Endothelial cell (in vitro differentiated cells): ENCODE data around the gene SLC29A4. TPM values are rescaled to one million over a fixed set of nuclear protein-coding genes. Genes with fewer than 3 reads are reported as not detected.
"Not testable (repeated sequence)": the region's sequence is repeated elsewhere in the genome, so short reads cannot be mapped to it uniquely, and the experiment has no call there.

ENCODE experiments used
- DNase-seq: peaks from one replicate; pipeline ENCODE4 v3.0.0; 2021; ENCODE audit warnings: low spot score
- H3K27ac Mint-ChIP-seq: one replicate; pipeline ENCODE4 v1.8.0; 2021; ENCODE audit warnings: mixed read lengths, inconsistent platforms; ENCODE audit not compliant: unreplicated experiment
- H3K27me3 Mint-ChIP-seq: one replicate; pipeline ENCODE4 v1.8.0; 2021; ENCODE audit warnings: mild to moderate bottlenecking, moderate library complexity, mixed read lengths, inconsistent platforms; ENCODE audit not compliant: unreplicated experiment
- H3K36me3 Mint-ChIP-seq: one replicate; pipeline ENCODE4 v1.8.0; 2021; ENCODE audit warnings: mild to moderate bottlenecking, low read depth, mixed read lengths, inconsistent platforms; ENCODE audit not compliant: unreplicated experiment
- H3K4me1 Mint-ChIP-seq: one replicate; pipeline ENCODE4 v1.8.0; 2021; ENCODE audit warnings: mild to moderate bottlenecking, mixed read lengths, inconsistent platforms; ENCODE audit not compliant: unreplicated experiment
- H3K4me3 Mint-ChIP-seq: one replicate; pipeline ENCODE4 v1.8.0; 2021; ENCODE audit warnings: mild to moderate bottlenecking, mixed read lengths, inconsistent platforms; ENCODE audit not compliant: unreplicated experiment
- H3K9me3 Mint-ChIP-seq: one replicate; pipeline ENCODE4 v1.8.0; 2021; ENCODE audit warnings: mixed read lengths, inconsistent platforms; ENCODE audit not compliant: unreplicated experiment
- total RNA-seq: library from RNA; stranded (reverse); fragmentation: NEBNext Ultra II Directional; extraction: Animal tissue kit (Norgen Biotek cat#: 25700); gene quantifications from one replicate; pipeline ENCODE4 v1.2.1, GENCODE V29; 2021; ENCODE audit not compliant: unreplicated experiment
- TF ChIP-seq, protein P1 (sequence below): fragments of 200-600 bp; sonication (generic); IDR thresholded peaks from one replicate; pipeline ENCODE4 v1.5.0; 2021; ENCODE audit warnings: antibody characterized with exemption; ENCODE audit not compliant: unreplicated experiment

SLC29A4 gene
- total RNA-seq, 1 donor from 2014 or later, result 6.4 TPM

DNA sequence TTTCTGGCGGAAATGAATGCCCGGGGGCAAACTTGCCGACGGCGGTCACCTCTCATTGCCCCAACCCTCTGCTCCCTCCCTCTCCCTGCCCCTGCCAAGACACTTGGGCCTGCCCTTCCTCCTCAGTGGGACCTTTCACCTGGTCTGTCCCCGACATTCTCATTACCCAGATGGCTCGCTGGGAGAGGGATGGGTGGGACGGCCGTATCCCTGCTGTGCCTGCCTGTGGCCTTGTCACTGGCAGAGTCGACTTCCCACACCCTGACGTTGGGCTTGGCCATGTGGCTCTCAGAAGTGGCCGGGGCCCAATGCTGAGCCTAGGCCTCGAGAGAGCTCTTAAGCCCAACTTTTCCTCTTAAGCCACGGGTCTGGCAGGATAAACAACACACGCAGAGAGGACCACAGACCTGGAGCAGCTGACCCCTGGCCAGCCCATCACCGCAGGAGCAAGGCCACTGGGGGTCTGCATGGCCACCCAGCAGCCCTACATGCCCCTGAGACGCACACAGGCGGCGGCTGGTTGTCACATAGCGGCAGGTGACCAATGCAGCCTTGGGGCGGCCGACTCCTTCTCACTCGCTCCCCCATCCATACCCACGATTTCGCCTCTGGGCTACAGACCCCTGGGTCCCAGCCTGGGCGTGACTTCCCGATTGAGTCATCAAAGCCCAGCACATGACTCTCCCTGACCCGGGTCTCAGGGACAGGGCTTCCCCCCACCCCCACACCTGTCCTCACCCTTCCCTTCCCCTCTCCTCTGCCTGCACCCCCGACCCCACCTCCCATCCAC lies 40.1 kb downstream of the SLC29A4 start:
- H3K9me3 Mint-ChIP-seq, result no peaks in the 10 kb centered on the region
- H3K4me1 Mint-ChIP-seq, result no peaks in the 10 kb centered on the region
- no peak for DNase-seq
- peaks cover 15% of the 10 kb centered on the region for H3K27me3 Mint-ChIP-seq
- H3K4me3 Mint-ChIP-seq, result peak overlapping the region; percentile 51
- TF ChIP-seq, protein P1, sequence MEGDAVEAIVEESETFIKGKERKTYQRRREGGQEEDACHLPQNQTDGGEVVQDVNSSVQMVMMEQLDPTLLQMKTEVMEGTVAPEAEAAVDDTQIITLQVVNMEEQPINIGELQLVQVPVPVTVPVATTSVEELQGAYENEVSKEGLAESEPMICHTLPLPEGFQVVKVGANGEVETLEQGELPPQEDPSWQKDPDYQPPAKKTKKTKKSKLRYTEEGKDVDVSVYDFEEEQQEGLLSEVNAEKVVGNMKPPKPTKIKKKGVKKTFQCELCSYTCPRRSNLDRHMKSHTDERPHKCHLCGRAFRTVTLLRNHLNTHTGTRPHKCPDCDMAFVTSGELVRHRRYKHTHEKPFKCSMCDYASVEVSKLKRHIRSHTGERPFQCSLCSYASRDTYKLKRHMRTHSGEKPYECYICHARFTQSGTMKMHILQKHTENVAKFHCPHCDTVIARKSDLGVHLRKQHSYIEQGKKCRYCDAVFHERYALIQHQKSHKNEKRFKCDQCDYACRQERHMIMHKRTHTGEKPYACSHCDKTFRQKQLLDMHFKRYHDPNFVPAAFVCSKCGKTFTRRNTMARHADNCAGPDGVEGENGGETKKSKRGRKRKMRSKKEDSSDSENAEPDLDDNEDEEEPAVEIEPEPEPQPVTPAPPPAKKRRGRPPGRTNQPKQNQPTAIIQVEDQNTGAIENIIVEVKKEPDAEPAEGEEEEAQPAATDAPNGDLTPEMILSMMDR, result no peak
- H3K36me3 Mint-ChIP-seq, result peaks cover 55% of the 10 kb centered on the region
- H3K27ac Mint-ChIP-seq, result no peak overlapping the region

DNA sequence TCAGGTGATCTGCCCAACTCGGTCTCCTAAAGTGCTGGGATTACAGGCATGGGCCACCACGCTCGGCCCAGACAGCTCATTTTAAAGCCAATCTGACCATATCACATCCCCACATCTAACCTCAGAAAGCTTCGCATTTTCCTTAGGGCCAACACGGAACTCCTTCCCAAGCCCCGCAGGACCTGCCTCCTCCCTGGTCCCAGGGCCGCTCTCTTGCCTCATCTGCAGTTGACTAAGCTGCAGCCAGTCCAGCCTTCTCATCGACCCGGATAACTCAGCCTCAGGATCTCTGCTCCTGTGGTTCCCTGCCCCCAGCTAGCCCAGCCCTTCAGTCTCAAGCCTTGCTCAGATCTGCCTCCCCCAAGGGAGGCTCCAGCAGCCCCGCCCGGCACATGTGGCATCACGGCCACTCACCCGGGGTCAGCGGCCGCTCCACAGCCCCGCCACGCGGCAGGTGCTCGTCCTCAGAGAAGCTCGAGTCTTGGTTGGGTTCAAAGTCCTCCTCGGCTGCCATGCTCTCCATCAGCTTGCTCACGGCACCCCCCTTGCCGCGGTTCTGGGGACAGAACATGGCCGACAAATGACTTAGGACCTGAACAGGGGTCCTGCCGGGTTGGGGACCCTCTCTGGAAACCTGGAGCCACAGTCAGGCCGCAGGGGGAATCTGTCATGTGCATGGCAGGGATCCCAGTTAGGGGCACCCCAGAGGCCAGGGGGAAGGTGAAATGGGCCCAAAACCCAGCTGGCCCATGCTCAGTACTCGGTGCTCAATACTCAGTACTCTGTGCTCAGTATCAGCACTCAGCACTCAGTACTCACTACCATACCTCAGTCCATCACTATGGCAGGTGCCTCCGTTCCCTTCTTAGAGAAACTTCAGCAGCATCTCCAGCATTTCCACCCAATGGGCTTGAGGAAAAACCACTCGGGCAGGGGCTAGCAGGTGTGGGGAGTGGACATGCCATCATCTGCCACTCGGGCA lies 41.3 kb downstream of the SLC29A4 start:
- not testable (repeated sequence) for H3K9me3 Mint-ChIP-seq, DNase-seq, H3K27ac Mint-ChIP-seq, H3K4me1 Mint-ChIP-seq
- Mint-ChIP-seq H3K4me3 (peak overlapping the region; percentile 73), H3K27me3 (peaks cover 15% of the 10 kb centered on the region), H3K36me3 (peaks cover 44% of the 10 kb centered on the region)

DNA sequence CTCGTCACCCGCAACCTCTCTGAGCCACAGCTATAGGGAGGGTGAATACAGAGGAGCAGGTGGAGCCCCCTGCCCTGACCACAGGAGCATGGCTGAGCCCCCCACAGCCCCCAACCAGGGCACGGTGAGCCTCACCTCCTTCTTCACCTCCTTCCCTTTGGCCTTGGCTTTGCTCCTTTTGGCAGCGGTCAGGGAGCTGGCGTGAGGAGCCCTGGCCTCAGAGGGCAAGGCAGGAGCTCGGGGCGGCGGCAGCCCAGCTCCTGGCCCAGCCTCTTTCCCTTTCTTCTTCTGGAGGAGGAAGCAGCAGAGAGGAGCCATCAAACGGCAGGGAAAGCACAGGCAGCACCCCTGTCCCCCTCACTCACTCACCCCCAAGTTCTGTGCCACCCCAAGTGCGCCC lies 42.2 kb downstream of the SLC29A4 start:
- no peaks in the 10 kb centered on the region for H3K4me1 Mint-ChIP-seq
- no peak overlapping the region for H3K27ac Mint-ChIP-seq
- no peak for DNase-seq
- H3K36me3 Mint-ChIP-seq, result peaks cover 36% of the 10 kb centered on the region
- H3K9me3 Mint-ChIP-seq, result no peaks in the 10 kb centered on the region
- H3K27me3 Mint-ChIP-seq, result peaks cover 10% of the 10 kb centered on the region
- TF ChIP-seq, protein P1, result no peak
- H3K4me3 Mint-ChIP-seq, result no peak overlapping the region

DNA sequence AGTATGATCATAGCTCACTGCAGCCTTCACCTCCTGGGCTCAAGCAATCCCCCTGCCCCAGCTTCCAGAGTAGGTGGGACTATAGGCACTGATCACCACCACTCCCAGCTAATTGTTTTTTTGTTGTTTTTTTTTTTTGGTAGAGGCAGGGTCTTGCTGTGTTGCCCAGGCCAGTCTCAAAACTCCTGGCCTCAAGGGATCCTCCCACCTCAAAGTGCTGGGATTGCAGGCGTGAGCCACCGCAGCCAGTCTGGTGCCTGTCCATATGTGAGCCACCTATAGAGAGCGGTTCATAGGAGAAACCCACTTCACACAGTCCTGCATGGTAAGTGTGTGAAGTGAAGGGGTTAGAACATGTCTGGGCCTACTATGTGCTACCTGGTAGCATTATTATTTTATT lies 47.5 kb downstream of the SLC29A4 start:
- H3K36me3 Mint-ChIP-seq, result peaks cover 34% of the 10 kb centered on the region
- no peak for DNase-seq
- no peaks in the 10 kb centered on the region for H3K9me3 Mint-ChIP-seq
- H3K4me1 Mint-ChIP-seq, result no peaks in the 10 kb centered on the region
- H3K27ac Mint-ChIP-seq, result no peak overlapping the region
- H3K4me3 Mint-ChIP-seq, result no peak overlapping the region
- peaks cover 1% of the 10 kb centered on the region for H3K27me3 Mint-ChIP-seq
- TF ChIP-seq, protein P1, result no peak

DNA sequence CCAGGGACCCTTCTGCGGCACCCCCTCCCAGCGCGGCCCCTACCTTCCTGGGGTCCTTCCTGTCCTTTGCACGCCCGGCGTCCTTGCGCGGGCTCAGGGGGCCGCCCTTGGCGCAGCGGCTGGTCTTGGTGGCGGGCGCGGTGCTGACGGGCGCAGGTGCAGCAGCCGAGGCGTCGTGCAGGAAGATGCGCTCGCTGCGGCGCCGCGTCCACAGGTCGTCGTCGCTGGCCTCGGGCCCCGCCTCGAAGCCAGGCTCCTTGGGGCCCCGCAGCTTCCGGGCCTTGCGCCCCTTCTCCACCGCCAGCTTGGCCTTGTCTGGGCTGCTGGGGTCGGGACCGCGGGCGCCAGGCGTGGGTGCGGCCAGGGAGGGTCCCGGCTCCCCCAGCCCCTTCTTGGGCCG lies 49.8 kb downstream of the SLC29A4 start:
- Mint-ChIP-seq H3K9me3 (no peaks in the 10 kb centered on the region), H3K27me3 (no peaks in the 10 kb centered on the region), H3K27ac (no peak overlapping the region), H3K36me3 (peaks cover 44% of the 10 kb centered on the region), H3K4me1 (no peaks in the 10 kb centered on the region), H3K4me3 (no peak overlapping the region)
- DNase-seq, result no peak
- TF ChIP-seq, protein P1, result no peak
